EL (cell line): ENCODE data around the gene CD69.
"Not testable (repeated sequence)": the region's sequence is repeated elsewhere in the genome, so short reads cannot be mapped to it uniquely, and the experiment has no call there.

Source experiments
- DNase-seq: peaks from one replicate; pipeline ENCODE4 v3.0.0-alpha.2; 2016

CD69 gene

DNA sequence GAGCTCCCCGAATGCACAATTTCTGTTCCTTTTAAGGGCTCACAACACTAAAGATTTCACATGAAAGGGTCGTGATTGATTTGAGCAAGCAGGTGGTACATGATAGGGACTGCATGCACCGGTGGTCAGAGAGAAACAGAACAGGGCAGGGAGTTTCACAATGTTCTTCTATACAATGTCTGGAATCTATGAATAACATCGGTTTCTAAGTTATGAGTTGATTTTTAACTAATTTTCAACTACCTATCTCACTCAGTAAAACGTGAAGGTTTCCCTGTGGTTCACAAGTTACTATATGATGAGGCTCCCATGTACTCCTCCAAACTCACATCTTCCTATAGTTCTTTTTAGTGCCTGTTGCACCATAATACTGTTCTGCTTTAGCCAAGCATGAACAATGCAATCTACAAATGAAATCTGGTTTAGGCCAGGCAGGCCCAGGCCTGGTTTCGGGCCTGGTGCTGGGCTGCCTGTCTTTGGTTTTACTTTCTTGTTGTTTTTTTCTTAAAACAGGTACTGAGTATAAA lies 47.6 kb downstream of the CD69 start:
- not testable (repeated sequence) for DNase-seq

DNA sequence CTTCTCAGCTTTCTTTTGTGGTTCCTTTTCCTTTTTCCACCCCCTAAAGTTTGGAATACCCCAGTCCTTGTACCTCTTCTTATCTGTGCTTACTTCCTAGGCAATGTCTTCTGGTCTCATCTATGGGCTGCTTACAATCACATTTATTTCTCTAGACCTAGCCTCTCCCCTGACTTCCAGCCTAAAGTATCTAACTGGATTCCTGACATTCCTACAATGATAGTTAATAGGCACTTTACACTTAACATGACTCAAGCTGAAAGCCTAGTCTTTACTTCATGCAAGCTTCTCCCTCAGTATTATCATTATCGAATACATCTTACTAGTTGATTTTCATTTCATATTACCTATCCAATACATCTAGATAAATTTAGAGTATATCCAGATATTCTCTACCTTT lies 49.0 kb downstream of the CD69 start:
- DNase-seq, result peak; percentile 24

DNA sequence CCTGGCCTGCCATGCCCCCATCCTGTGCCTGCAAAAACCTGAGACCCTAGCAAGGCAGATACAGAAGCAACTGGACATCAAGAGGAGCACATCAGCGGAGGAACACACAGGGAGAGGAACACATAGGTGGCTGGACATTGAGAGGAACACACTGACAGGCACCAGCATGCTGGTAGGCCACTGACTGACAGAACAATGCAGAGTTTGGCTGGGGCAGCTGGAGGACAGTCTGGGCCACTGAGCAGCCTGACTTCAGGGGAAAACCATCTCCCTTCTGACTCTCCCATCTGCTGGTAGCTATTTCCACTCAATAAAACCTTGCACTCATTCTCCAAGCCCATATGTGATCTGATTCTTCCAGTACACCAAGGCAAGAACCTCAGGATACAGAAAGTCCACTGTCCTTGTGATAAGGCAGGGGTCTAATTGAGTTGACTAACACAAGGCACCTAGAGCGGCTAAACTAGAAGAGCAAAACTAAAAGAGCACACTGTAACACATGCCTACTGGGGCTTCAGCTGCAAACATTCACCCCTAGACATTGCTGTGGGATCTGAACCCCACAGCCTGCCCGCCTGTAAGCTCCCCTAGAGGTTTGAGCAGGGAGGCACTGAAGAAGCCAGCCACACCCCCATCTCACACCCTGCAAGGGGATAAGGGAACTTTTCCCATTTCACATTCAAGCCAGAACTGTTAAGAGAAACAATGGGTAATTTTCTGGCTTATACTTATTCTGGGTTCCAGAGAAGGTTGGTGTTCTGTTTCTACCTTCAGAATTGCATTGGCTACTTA lies 49.9 kb downstream of the CD69 start:
- no peak for DNase-seq

DNA sequence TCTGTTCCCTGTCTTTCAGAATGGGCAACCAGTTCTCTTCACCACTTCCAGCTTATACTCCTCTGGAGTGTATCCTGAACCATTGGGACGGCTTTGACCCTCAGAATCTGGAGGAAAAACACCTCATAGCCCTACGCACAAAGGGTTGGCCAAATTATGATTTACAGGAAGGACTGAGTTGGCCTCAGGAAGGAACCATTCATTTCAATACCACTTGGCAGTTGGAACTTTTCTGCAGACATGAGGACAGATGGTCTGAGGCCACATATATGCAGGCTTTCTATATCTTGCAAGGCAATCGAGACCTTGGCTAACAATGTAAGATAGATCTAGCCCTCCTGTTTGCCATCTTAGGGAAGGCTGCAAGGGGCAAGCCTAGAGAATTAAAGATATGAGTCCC lies 51.8 kb downstream of the CD69 start:
- DNase-seq, result no peak

DNA sequence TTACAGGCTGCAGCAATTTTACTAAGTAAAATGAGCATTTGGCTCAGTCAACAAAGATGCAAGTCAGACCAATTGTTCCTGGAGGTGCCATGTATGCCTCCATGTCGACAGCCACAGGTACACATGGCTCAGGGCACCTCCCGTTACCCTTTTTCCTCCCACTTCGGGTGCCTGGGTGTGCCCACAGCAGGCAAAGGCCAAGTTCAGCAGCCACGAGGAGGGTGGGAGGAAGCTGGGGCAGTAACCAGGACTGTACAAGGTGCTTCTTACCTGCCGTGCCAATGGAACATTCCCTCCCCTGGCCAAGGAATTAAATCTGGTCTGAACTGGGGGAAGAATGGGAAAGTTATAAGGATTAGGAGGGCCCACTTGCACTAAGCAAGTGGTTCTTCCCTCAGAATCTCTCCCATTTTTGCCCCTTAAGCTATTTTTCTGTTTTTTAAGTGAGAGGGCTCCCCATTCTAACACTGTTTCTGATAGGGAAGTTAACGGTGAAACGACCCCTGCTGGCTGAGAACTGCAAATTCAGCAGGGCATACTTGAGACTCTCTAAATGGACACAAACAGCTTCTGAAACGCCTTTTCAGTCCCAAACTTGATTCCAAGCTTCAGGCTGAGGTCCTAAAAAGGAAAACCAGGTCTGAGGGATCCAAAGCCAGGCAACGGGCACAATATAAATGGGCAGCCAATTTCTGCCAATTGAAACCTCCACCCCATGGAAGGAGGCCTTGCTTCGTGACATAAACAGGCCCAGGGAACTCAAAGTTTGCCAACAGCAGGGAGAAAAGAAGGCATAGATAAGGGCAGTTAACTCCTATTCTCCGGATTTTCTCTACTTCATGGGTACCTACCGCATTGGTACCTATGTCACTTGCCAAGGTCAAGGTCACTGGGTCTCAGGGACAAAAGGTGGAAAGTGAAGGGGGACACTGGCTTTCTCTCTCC lies 52.6 kb downstream of the CD69 start:
- DNase-seq, result peak; percentile 54

DNA sequence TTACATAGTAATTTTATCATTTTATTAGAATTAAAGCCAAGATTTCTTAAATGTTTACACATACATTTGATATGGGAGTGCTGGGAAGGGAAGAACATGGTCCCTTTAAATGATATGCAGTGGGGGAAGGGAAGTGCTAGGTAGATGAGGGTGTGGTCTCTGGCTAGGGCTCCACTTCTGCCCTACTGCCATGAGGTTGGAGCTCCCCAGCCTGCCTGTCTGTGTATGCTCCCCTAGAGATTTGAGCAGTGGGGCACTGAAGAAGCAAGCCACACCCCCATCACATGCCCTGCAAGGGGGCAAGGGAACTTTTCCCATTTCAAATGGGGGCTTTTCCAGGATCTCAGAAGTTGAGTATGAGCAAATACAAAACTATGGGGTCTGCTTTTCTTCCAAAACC lies 53.3 kb downstream of the CD69 start:
- no peak for DNase-seq

DNA sequence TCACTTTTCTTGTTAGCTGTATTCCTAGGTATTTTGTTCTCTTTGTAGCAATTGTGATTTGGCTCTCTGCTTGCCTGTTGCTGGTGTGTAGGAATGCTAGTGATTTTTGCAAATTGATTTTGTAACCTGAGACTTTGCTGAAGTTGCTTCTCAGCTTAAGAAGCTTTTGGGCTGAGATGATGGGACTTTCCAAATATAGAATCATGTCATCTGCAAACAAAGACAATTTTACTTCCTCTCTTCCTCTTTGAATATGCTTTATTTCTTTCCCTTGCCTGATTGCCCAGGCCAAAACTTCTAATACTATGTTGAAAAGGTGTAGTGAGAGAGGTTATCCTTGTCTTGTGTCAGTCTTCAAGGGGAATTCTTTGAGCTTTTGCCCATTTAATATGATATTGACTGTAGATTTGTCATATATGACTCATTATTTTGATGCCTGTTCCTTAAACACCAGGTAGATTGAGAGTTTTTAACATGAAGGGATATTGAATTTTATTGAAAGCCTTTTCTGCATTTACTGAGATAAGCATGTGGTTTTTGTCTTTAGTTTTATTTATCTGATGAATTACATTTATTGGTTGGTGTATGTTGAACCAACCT lies 54.5 kb downstream of the CD69 start:
- no peak for DNase-seq

DNA sequence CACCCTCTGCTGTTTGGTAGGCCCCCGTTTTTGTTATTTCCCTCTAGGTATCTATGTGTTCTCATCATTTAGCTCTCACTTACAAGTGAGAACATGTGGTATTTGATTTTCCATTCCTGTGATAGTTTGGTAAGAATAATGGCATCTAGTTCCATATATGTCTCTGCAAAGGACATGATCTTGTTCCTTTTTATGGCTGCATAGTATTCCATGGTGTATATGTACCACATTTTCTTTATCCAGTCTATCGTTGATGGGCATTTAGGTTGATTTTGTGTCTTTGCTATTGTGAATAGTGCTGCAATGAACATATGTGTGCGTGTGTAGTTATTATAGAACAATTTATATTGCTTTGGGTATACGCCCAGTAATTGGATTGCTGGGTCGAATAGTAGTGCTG lies 56.1 kb downstream of the CD69 start:
- DNase-seq, result not testable (repeated sequence)
